Mesendoderm (in vitro differentiated cells): Measurements from ENCODE around the gene SGTA.

Source experiments
- DNase-seq: peaks from one replicate; pipeline ENCODE4 v3.0.0; 2013
- H2AK5ac ChIP-seq: 2 replicates; pipeline ENCODE4 v1.6.1; 2013; ENCODE audit warnings: low read length, inconsistent platforms
- H2BK120ac ChIP-seq: 2 replicates; pipeline ENCODE4 v1.6.1; 2013; ENCODE audit warnings: low read depth, mild to moderate bottlenecking, low read length, moderate library complexity, mixed read lengths
- H2BK15ac ChIP-seq: replicated peaks from 2 replicates; pipeline ENCODE4 v1.6.1; 2013; ENCODE audit warnings: low read depth, mild to moderate bottlenecking, moderate library complexity
- H2BK5ac ChIP-seq: 2 replicates; pipeline ENCODE4 v1.6.1; 2013; ENCODE audit warnings: low read length, inconsistent platforms
- H3K18ac ChIP-seq: 2 replicates; pipeline ENCODE4 v1.6.1; 2013; ENCODE audit warnings: mild to moderate bottlenecking, low read length, mixed read lengths
- H3K23ac ChIP-seq: one replicate; pipeline ENCODE4 v1.6.1; 2013; ENCODE audit warnings: low read length
- H3K27ac ChIP-seq: 2 replicates; pipeline ENCODE4 v1.5.1; 2013; ENCODE audit warnings: low read depth, mild to moderate bottlenecking, inconsistent platforms, low read length, moderate library complexity
- H3K27me3 ChIP-seq: 2 replicates; pipeline ENCODE4 v1.6.1; 2013; ENCODE audit warnings: low read length, control low read depth, mild to moderate bottlenecking, inconsistent platforms; ENCODE audit not compliant: insufficient read depth, poor library complexity
- H3K36me3 ChIP-seq: 2 replicates; pipeline ENCODE4 v1.6.1; 2013; ENCODE audit warnings: low read length, inconsistent platforms; ENCODE audit not compliant: control insufficient read depth, insufficient read depth
- H3K4ac ChIP-seq: one replicate; pipeline ENCODE4 v1.6.1; 2013; ENCODE audit warnings: low read depth, mild to moderate bottlenecking, low read length, moderate library complexity
- H3K4me1 ChIP-seq: 2 replicates; pipeline ENCODE4 v1.6.1; 2013; ENCODE audit warnings: low read depth, low read length, inconsistent platforms; ENCODE audit not compliant: control insufficient read depth
- H3K4me2 ChIP-seq: 2 replicates; pipeline ENCODE4 v1.6.1; 2013; ENCODE audit warnings: low read length
- H3K4me3 ChIP-seq: 2 replicates; pipeline ENCODE4 v1.5.1; 2013; ENCODE audit warnings: mild to moderate bottlenecking, low read length
- H3K56ac ChIP-seq: one replicate; pipeline ENCODE4 v1.6.1; 2013; ENCODE audit warnings: low read length
- H3K79me1 ChIP-seq: 2 replicates; pipeline ENCODE4 v1.6.1; 2013; ENCODE audit warnings: low read length, inconsistent platforms
- H3K79me2 ChIP-seq: 2 replicates; pipeline ENCODE4 v1.6.1; 2013; ENCODE audit warnings: mild to moderate bottlenecking, low read length; ENCODE audit not compliant: control insufficient read depth, insufficient read depth
- H3K9ac ChIP-seq: 2 replicates; pipeline ENCODE4 v1.6.1; 2013; ENCODE audit warnings: low read length, inconsistent platforms
- H4K5ac ChIP-seq: one replicate; pipeline ENCODE4 v1.6.1; 2013; ENCODE audit warnings: low read length
- H4K8ac ChIP-seq: one replicate; pipeline ENCODE4 v1.6.1; 2013; ENCODE audit warnings: low read depth, mild to moderate bottlenecking, control low read depth, low read length, moderate library complexity
- WGBS: extraction: QIAGEN DNeasy Blood & Tissue Kit; methylation state at CpG from one replicate; pipeline ENCODE4 v1.1.7; 2013; ENCODE audit warnings: low lambda C conversion rate, missing lambda C conversion rate; ENCODE audit not compliant: insufficient coverage; ENCODE audit errors: extremely low coverage; 5-methylcytosine and 5-hydroxymethylcytosine counted together

Gene SGTA

GRCh38 chr19:2803486-2804155 is 20.5 kb upstream of the SGTA start:
- no peak overlapping the region for H3K27ac ChIP-seq
- no peak overlapping the region for H3K4ac ChIP-seq
- H3K4me3 ChIP-seq, result no peak overlapping the region
- H3K18ac ChIP-seq, result no peak overlapping the region
- no peak overlapping the region for H3K4me2 ChIP-seq
- H2BK5ac ChIP-seq, result no peak overlapping the region
- no peaks in the 10 kb centered on the region for H3K27me3 ChIP-seq
- H3K79me2 ChIP-seq, result no peaks in the 10 kb centered on the region
- H2BK120ac ChIP-seq, result no peak overlapping the region
- H3K79me1 ChIP-seq, result peaks cover 6% of the 10 kb centered on the region
- no peak overlapping the region for H2AK5ac ChIP-seq
- no peak overlapping the region for H4K8ac ChIP-seq
- no peak for DNase-seq
- H3K56ac ChIP-seq, result no peak overlapping the region
- no peak overlapping the region for H4K5ac ChIP-seq
- no CpG with 5 or more reads among the region's 29 CpGs for whole genome bisulfite sequencing
- no peak overlapping the region for H3K23ac ChIP-seq
- no peaks in the 10 kb centered on the region for H3K4me1 ChIP-seq
- H2BK15ac ChIP-seq, result no peak overlapping the region
- H3K36me3 ChIP-seq, result peaks cover 14% of the 10 kb centered on the region
- H3K9ac ChIP-seq, result no peak overlapping the region

DNA sequence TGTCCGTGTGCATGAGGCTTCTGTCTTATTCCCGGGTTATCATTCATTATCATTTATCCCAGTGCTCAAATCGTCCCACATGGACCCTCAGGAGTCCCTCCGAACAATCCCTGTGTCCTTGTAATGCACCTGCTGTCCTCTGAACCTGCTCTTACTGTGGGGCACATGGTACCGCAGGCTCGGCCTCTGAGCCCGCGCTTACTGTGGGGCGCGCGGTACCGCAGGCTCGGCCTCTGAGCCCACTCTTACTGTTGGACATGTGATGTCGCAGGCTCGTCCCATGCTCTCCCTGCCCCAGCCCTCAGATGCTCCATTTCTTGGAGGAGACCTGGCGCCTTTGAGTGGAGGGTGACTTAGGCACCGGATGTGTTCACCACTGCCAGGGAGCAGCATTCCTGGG is 19.8 kb upstream of the SGTA start:
- Histone ChIP-seq H3K4ac (no peak overlapping the region), H3K36me3 (peaks cover 16% of the 10 kb centered on the region)
- WGBS, result no CpG with 5 or more reads among the region's 17 CpGs

GRCh38 chr19:2800506-2800905 is 17.4 kb upstream of the SGTA start:
- no CpG with 5 or more reads among the region's 22 CpGs for WGBS
- Histone ChIP-seq H3K18ac (no peak overlapping the region), H3K56ac (no peak overlapping the region), H3K4me3 (no peak overlapping the region), H3K79me2 (no peaks in the 10 kb centered on the region), H2BK15ac (no peak overlapping the region), H3K79me1 (peaks cover 6% of the 10 kb centered on the region), H3K4me1 (no peaks in the 10 kb centered on the region), H3K4ac (no peak overlapping the region), H3K4me2 (no peak overlapping the region), H4K8ac (no peak overlapping the region), H3K27ac (no peak overlapping the region), H3K27me3 (no peaks in the 10 kb centered on the region), H4K5ac (no peak overlapping the region), H2BK120ac (no peak overlapping the region), H2AK5ac (no peak overlapping the region), H3K9ac (no peak overlapping the region), H2BK5ac (no peak overlapping the region), H3K23ac (no peak overlapping the region), H3K36me3 (peaks cover 17% of the 10 kb centered on the region)
- DNase-seq, result no peak

More for the DNA sequence above, 19.8 kb upstream of the SGTA start:
- H2BK120ac ChIP-seq, result no peak overlapping the region
- H2AK5ac ChIP-seq, result no peak overlapping the region
- no peak overlapping the region for H3K56ac ChIP-seq
- no peak overlapping the region for H3K18ac ChIP-seq
- no peak overlapping the region for H3K27ac ChIP-seq
- H4K5ac ChIP-seq, result no peak overlapping the region
- no peak overlapping the region for H3K4me3 ChIP-seq
- no peak overlapping the region for H4K8ac ChIP-seq
- no peak overlapping the region for H2BK5ac ChIP-seq
- no peak overlapping the region for H3K9ac ChIP-seq
- no peak for DNase-seq
- H3K79me2 ChIP-seq, result no peaks in the 10 kb centered on the region
- peaks cover 6% of the 10 kb centered on the region for H3K79me1 ChIP-seq
- H3K4me1 ChIP-seq, result no peaks in the 10 kb centered on the region
- no peak overlapping the region for H3K23ac ChIP-seq
- H3K4me2 ChIP-seq, result no peak overlapping the region
- H2BK15ac ChIP-seq, result no peak overlapping the region
- H3K27me3 ChIP-seq, result no peaks in the 10 kb centered on the region

DNA sequence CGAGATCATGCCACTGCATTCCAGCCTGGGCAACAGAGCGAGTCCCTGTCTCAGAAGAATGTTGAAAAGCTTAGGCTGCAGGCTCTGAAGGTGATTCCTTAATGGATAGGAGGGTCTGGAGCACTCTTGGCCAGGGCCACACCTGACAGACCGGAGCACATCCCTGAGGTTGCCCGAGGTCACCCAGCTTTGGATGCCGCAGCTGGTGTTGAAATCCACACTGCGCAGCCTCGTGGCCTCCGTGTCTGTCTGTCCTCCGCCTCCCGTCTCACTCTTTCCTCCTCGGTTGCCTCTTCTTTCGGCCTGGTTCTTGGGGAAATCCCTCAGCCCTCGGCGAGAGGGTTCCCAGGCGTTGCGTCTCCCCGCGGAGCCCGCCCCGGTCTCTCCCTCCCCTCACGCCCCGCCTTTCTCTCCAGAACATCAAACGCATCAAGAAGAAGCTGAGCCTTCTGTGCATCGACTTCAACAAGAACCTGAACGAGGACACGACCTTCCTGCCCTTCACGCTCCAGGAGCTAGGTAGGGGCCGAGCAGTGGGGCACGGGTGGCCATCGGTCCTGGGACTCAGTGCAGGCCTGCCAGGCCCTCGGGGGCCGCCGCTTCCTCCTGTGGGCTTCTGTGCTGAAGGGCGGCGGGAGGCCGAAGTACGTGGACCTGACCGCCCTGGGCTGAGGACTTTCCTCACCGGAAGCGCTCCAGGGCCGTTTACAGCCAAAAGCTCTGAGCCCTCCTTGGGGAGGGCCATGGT is 16.4 kb upstream of the SGTA start:
- Histone ChIP-seq H2BK5ac (no peak overlapping the region), H4K8ac (no peak overlapping the region), H3K4me2 (no peak overlapping the region), H3K4me3 (no peak overlapping the region), H3K4me1 (no peaks in the 10 kb centered on the region), H3K27me3 (no peaks in the 10 kb centered on the region), H3K9ac (no peak overlapping the region), H4K5ac (no peak overlapping the region), H2BK15ac (no peak overlapping the region), H3K56ac (no peak overlapping the region), H3K79me2 (no peaks in the 10 kb centered on the region), H3K36me3 (peaks cover 18% of the 10 kb centered on the region), H2AK5ac (no peak overlapping the region), H3K27ac (no peak overlapping the region), H2BK120ac (no peak overlapping the region), H3K4ac (no peak overlapping the region), H3K18ac (no peak overlapping the region), H3K23ac (no peak overlapping the region), H3K79me1 (peaks cover 6% of the 10 kb centered on the region)
- DNase-seq, result no peak
- WGBS, result no CpG with 5 or more reads among the region's 41 CpGs

GRCh38 chr19:2798733-2799132 is 15.7 kb upstream of the SGTA start:
- DNase-seq, result peak; percentile 42
- Histone ChIP-seq H2BK120ac (no peak overlapping the region), H3K36me3 (peaks cover 20% of the 10 kb centered on the region)

More at GRCh38 chr19:2798733-2799132, 15.7 kb upstream of the SGTA start:
- Histone ChIP-seq H3K4me2 (no peak overlapping the region), H2AK5ac (no peak overlapping the region), H3K56ac (no peak overlapping the region), H3K79me2 (no peaks in the 10 kb centered on the region), H2BK5ac (no peak overlapping the region), H3K18ac (no peak overlapping the region), H3K27ac (no peak overlapping the region), H3K4me3 (no peak overlapping the region), H3K9ac (no peak overlapping the region), H4K5ac (no peak overlapping the region), H3K79me1 (peaks cover 6% of the 10 kb centered on the region), H4K8ac (no peak overlapping the region), H2BK15ac (no peak overlapping the region), H3K23ac (no peak overlapping the region), H3K4ac (no peak overlapping the region), H3K27me3 (no peaks in the 10 kb centered on the region), H3K4me1 (no peaks in the 10 kb centered on the region)
- WGBS, result no CpG with 5 or more reads among the region's 7 CpGs
